ENCODE data around the gene APPL2. TPM values are rescaled to one million over a fixed set of nuclear protein-coding genes. Genes with fewer than 3 reads are reported as not detected.

APPL2 gene
- total RNA-seq, 1 donor from 2014 or later = 47.5 TPM

- H3K36me3 Mint-ChIP-seq (ENCODE audit: low read depth) = no peaks in the 10 kb centered on the region
These were observed 1.8 kb downstream of the APPL2 start for GRCh38 chr12:105234197-105234596.

GRCh38 chr12:105233041-105233905 lies 2.7 kb downstream of the APPL2 start:
- Mint-ChIP-seq H3K27me3 (ENCODE audit: low read depth) (no peaks in the 10 kb centered on the region), H3K36me3 (ENCODE audit: low read depth) (no peaks in the 10 kb centered on the region), H3K9me3 (ENCODE audit: low read depth) (no peaks in the 10 kb centered on the region), H3K4me3 (ENCODE audit: unreplicated experiment) (peak overlapping the region; percentile 82), H3K27ac (ENCODE audit: unreplicated experiment) (peak overlapping the region; percentile 90), H3K4me1 (ENCODE audit: low read depth) (peaks cover 77% of the 10 kb centered on the region)
- TF ChIP-seq CTCF (IDR thresholded peaks at IDR 0.05) = no peak
- no peak for DNase-seq (ENCODE audit: low spot score)

More at GRCh38 chr12:105234197-105234596, 1.8 kb downstream of the APPL2 start:
- peaks cover 68% of the 10 kb centered on the region for H3K4me1 Mint-ChIP-seq (ENCODE audit: low read depth)
- TF ChIP-seq CTCF (IDR thresholded peaks at IDR 0.05) = no peak
- H3K4me3 Mint-ChIP-seq (ENCODE audit: unreplicated experiment) = peak overlapping the region; percentile 82
- no peaks in the 10 kb centered on the region for H3K27me3 Mint-ChIP-seq (ENCODE audit: low read depth)
- no peak for DNase-seq (ENCODE audit: low spot score)
- H3K9me3 Mint-ChIP-seq (ENCODE audit: low read depth) = no peaks in the 10 kb centered on the region
- H3K27ac Mint-ChIP-seq (ENCODE audit: unreplicated experiment) = peak overlapping the region; percentile 72

GRCh38 chr12:105231396-105231795 lies 4.6 kb downstream of the APPL2 start:
- Mint-ChIP-seq H3K27me3 (ENCODE audit: low read depth) (no peaks in the 10 kb centered on the region), H3K27ac (ENCODE audit: unreplicated experiment) (peak overlapping the region; percentile 90), H3K9me3 (ENCODE audit: low read depth) (no peaks in the 10 kb centered on the region), H3K36me3 (ENCODE audit: low read depth) (peaks cover 8% of the 10 kb centered on the region), H3K4me3 (ENCODE audit: unreplicated experiment) (peak overlapping the region; percentile 28), H3K4me1 (ENCODE audit: low read depth) (peaks cover 90% of the 10 kb centered on the region)
- no peak for DNase-seq (ENCODE audit: low spot score)
- no peak for TF ChIP-seq CTCF (IDR thresholded peaks at IDR 0.05)

- Mint-ChIP-seq H3K36me3 (ENCODE audit: low read depth) (peaks cover 10% of the 10 kb centered on the region), H3K27ac (ENCODE audit: unreplicated experiment) (peak overlapping the region; percentile 90), H3K4me1 (ENCODE audit: low read depth) (peaks cover 98% of the 10 kb centered on the region), H3K4me3 (ENCODE audit: unreplicated experiment) (no peak overlapping the region), H3K27me3 (ENCODE audit: low read depth) (no peaks in the 10 kb centered on the region), H3K9me3 (ENCODE audit: low read depth) (no peaks in the 10 kb centered on the region)
- TF ChIP-seq CTCF (IDR thresholded peaks at IDR 0.05) = no peak
- DNase-seq (ENCODE audit: low spot score) = no peak
These were observed 6.6 kb downstream of the APPL2 start for GRCh38 chr12:105229371-105229770.

GRCh38 chr12:105228966-105229365 lies 7.0 kb downstream of the APPL2 start:
- Mint-ChIP-seq H3K4me3 (ENCODE audit: unreplicated experiment) (peak overlapping the region; percentile 18), H3K27me3 (ENCODE audit: low read depth) (no peaks in the 10 kb centered on the region), H3K27ac (ENCODE audit: unreplicated experiment) (peak overlapping the region; percentile 90), H3K4me1 (ENCODE audit: low read depth) (peaks cover 94% of the 10 kb centered on the region), H3K36me3 (ENCODE audit: low read depth) (peaks cover 10% of the 10 kb centered on the region), H3K9me3 (ENCODE audit: low read depth) (no peaks in the 10 kb centered on the region)
- no peak for DNase-seq (ENCODE audit: low spot score)
- TF ChIP-seq CTCF (IDR thresholded peaks at IDR 0.05) = no peak

Measured in chondrocyte (in vitro differentiated cells).